HepG2 (cell line): ENCODE data around the gene CSTPP1. TPM values are rescaled to one million over a fixed set of nuclear protein-coding genes. Genes with fewer than 3 reads are reported as not detected.
A peak's percentile ranks its signal among the peaks of the same experiment; 100 is the strongest.
"Not testable (repeated sequence)": the region's sequence is repeated elsewhere in the genome, so short reads cannot be mapped to it uniquely, and the experiment has no call there.

Source experiments
- ATAC-seq: fragments of 200-7000 bp; cut with Tn5 transposase; 3 replicates; pipeline ENCODE4 v1.9.1; 2020; ENCODE audit warnings: mild to moderate bottlenecking, moderate library complexity
- BruUV-seq: library from RNA; stranded (reverse); fragments of 400-500 nt; replicated peaks from 2 replicates; lab custom pipeline; 2021; lab: Mats Ljungman, UMichigan
- CTCF ChIA-PET: fragments of 300-600 bp; formaldehyde crosslinking; extraction: SDS; loops from one replicate; lab custom pipeline; 2021; ENCODE audit warnings: low total read pairs, inconsistent platforms, low intra/inter-chr PET ratio; lab: Yijun Ruan, JAX
- POLR2A ChIA-PET: fragments of 350-600 bp; sonication (Branson Sonifier 250); formaldehyde crosslinking; loops from one replicate; lab custom pipeline; 2020; ENCODE audit warnings: antibody characterized with exemption, inconsistent platforms; lab: Yijun Ruan, JAX
- DNase-seq: peaks from one replicate; pipeline ENCODE4 v3.0.0-alpha.2; 2015; ENCODE audit warnings: low spot score
- FAIRE-seq: peaks from 3 replicates; lab custom pipeline; 2011; peaks lifted over from hg19 to GRCh38; lab: Jason Lieb, UNC
- H2AFZ ChIP-seq: one replicate; pipeline ENCODE4 v1.6.1; 2011; ENCODE audit warnings: low read length, inconsistent platforms
- H3K27ac ChIP-seq: fragments of 300-600 bp; 3 replicates; pipeline ENCODE4 v1.8.0; 2011; ENCODE audit warnings: mixed run types, mild to moderate bottlenecking, mixed read lengths, low read length, inconsistent platforms; ENCODE audit not compliant: insufficient read depth; ENCODE audit errors: extremely low read length
- H3K27me3 ChIP-seq, 2 experiments: fragments of 200-600 bp in 1 of 2; 2 replicates in 1 of 2; 3 replicates in 1 of 2; pipeline versions ENCODE4 v1.6.0 to v1.8.0; 2011; ENCODE audit warnings: low read length in 2 of 2, mild to moderate bottlenecking in 2 of 2, moderate library complexity in 2 of 2, inconsistent platforms in 1 of 2; ENCODE audit not compliant: insufficient read depth in 2 of 2, control insufficient read depth in 1 of 2
- H3K36me3 ChIP-seq, 2 experiments: fragments of 200-600 bp in 1 of 2; replicated peaks in 1 of 2; 2 replicates in 1 of 2; 3 replicates in 1 of 2; pipeline versions ENCODE4 v1.5.1 to v1.8.0; 2011; ENCODE audit warnings: low read length in 2 of 2, inconsistent platforms in 1 of 2; ENCODE audit not compliant: insufficient read depth in 2 of 2, control insufficient read depth in 1 of 2
- H3K4me1 ChIP-seq: 2 replicates; pipeline ENCODE4 v1.5.1; 2012; ENCODE audit warnings: low read length, inconsistent platforms; ENCODE audit not compliant: insufficient read depth
- H3K4me2 ChIP-seq: 2 replicates; pipeline ENCODE4 v1.6.0; 2011; ENCODE audit warnings: low read depth, low read length, inconsistent platforms
- H3K4me3 ChIP-seq, 3 experiments: fragments of 200-600 bp in 1 of 3; sonication (generic), shearing (Covaris generic) in 1 of 3; replicated peaks in 1 of 3; 2 replicates each; pipeline ENCODE4 v1.5.1; 2011 to 2016; ENCODE audit warnings: low read length in 3 of 3, inconsistent platforms in 2 of 3, low read depth in 2 of 3, mild to moderate bottlenecking in 2 of 3, control low read depth in 1 of 3, mixed read lengths in 1 of 3; ENCODE audit not compliant: insufficient read depth in 1 of 3
- H3K79me2 ChIP-seq: one replicate; pipeline ENCODE4 v1.6.1; 2011; ENCODE audit warnings: low read length, inconsistent platforms; ENCODE audit not compliant: insufficient read depth
- H3K9ac ChIP-seq: 2 replicates; pipeline ENCODE4 v1.6.0; 2011; ENCODE audit warnings: mild to moderate bottlenecking, low read depth, low read length, inconsistent platforms; ENCODE audit not compliant: insufficient read depth
- H3K9me3 ChIP-seq: 2 replicates; pipeline ENCODE4 v1.5.1; 2012; ENCODE audit warnings: mild to moderate bottlenecking, low read length
- H4K20me1 ChIP-seq: 2 replicates; pipeline ENCODE4 v1.6.0; 2011; ENCODE audit warnings: inconsistent platforms, mild to moderate bottlenecking, low read length, moderate library complexity; ENCODE audit not compliant: insufficient read depth
- CEBPB ChIP-seq: IDR thresholded peaks from 2 replicates; pipeline ENCODE4 v1.6.1; 2011; ENCODE audit warnings: low read depth, low read length, improper control_type of control experiment, borderline replicate concordance
- REPIN1 ChIP-seq: sonication (generic); formaldehyde crosslinking; IDR thresholded peaks from 2 replicates; pipeline ENCODE4 v1.8.0; 2022; ENCODE audit warnings: missing genetic modification reagents, low read depth, mild to moderate bottlenecking, borderline replicate concordance
- TFAP4 ChIP-seq: sonication (generic); IDR thresholded peaks from 2 replicates; pipeline ENCODE4 v1.6.1; 2016; ENCODE audit warnings: low read depth, borderline replicate concordance
- THAP9 ChIP-seq: sonication (generic); formaldehyde crosslinking; IDR thresholded peaks from 2 replicates; pipeline ENCODE4; 2020; ENCODE audit warnings: missing genetic modification reagents, mild to moderate bottlenecking, borderline replicate concordance
- ZSCAN22 ChIP-seq: sonication (generic); formaldehyde crosslinking; IDR thresholded peaks from 2 replicates; pipeline ENCODE4 v1.4.0; 2020; ENCODE audit warnings: mild to moderate bottlenecking, missing genetic modification reagents
- WGBS: methylation state at CpG from one replicate; pipeline ENCODE4 v1.1.6; 2017; ENCODE audit warnings: low lambda C conversion rate; 5-methylcytosine and 5-hydroxymethylcytosine counted together
- in situ Hi-C: cut with HindIII; loops from 2 replicates; pipeline ENCODE4 v1.10.0; 2017; ENCODE audit warnings: low pct_unique_long_range_greater_than_20kb; ENCODE audit not compliant: extremely low pct_ligation_motif_present
- intact Hi-C: fragments of 100-400 bp; cut with micrococcal nuclease; formaldehyde crosslinking; loops from one replicate; pipeline ENCODE4 v1.10.0; 2022; ENCODE audit not compliant: unreplicated experiment
- polyA plus RNA-seq, 8 experiments: library from polyadenylated mRNA; depleted of rRNA in 3 of 8; stranded (reverse) in 7 of 8; unstranded in 1 of 8; fragments of >200 nt; fragmentation: Illumina TruSeq in 4 of 8; extraction: Trizol in 4 of 8; gene quantifications; 2 replicates each; pipeline versions ENCODE4 v1.2.1 to v1.2.3, GENCODE V29; 2011 to 2016; ENCODE audit warnings: low read depth in 4 of 8, missing spikeins in 1 of 8, mixed read lengths in 1 of 8; ENCODE audit not compliant: insufficient read depth in 1 of 8
- total RNA-seq, 5 experiments: library from RNA; depleted of rRNA; stranded (reverse); fragments of >200 nt; fragmentation: Illumina TruSeq; extraction: Trizol; gene quantifications; 2 replicates each; pipeline ENCODE4 v1.2.3, GENCODE V29; 2016; ENCODE audit warnings: low read depth in 1 of 5

The CSTPP1 gene
- total and polyA plus RNA-seq, 2 of the 13 experiments (the other 11 are each of a cell fraction or from before 2014, with no cell fraction given) = 12.3 to 14.6 TPM

GRCh38 chr11:47189100-47189834 lies 252.7 kb downstream of the CSTPP1 start (continued):
- TF ChIP-seq CEBPB (peak; percentile 89), REPIN1 (CRISPR knock-in tag) (peak; percentile 91), ZSCAN22 (no peak), THAP9 (no peak), TFAP4 (peak; percentile 37; the same call in 1 of the 2 replicates)

GRCh38 chr11:47191137-47191536 lies 254.6 kb downstream of the CSTPP1 start:
- intact Hi-C loops, H3K4me2 ChIP-seq, H3K9me3 ChIP-seq, H3K27me3 ChIP-seq, H3K4me3 ChIP-seq, BruUV-seq, H3K27ac ChIP-seq, H3K36me3 ChIP-seq, H4K20me1 ChIP-seq, CTCF ChIA-PET, FAIRE-seq, in situ Hi-C loops, H3K79me2 ChIP-seq, H2AFZ ChIP-seq, DNase-seq, H3K9ac ChIP-seq, ATAC-seq: not testable (repeated sequence)
- peaks cover 62% of the 10 kb centered on the region for H3K4me1 ChIP-seq
- POLR2A ChIA-PET = interaction anchor here (9.2 kb wide), 1 partner anchor 24 kb away, joined by 247 read pairs; the partner anchor contains the start of gene DDB2
- 83% methylated on average over 10 of the region's 10 CpGs for WGBS
